ENCODE results near the gene UBE2Q2.
A peak's percentile ranks its signal among the peaks of the same experiment; 100 is the strongest.
"Not testable (repeated sequence)": the region's sequence is repeated elsewhere in the genome, so short reads cannot be mapped to it uniquely, and the experiment has no call there.

The UBE2Q2 gene

GRCh38 chr15:75902129-75902557 is 58.9 kb downstream of the UBE2Q2 start:
- Histone ChIP-seq H3F3A (ENCODE audit: insufficient read depth, low read length) (no peaks in the 10 kb centered on the region), H2AFZ (ENCODE audit: low read length) (no peak overlapping the region), H3K27me3 (ENCODE audit: insufficient read depth, low read length) (no peaks in the 10 kb centered on the region), H3K79me2 (ENCODE audit: insufficient read depth, low read length) (peaks cover 28% of the 10 kb centered on the region), H4K20me1 (ENCODE audit: insufficient read depth, low read length) (no peaks in the 10 kb centered on the region), H3K4me1 (ENCODE audit: insufficient read depth, low read length, severe bottlenecking) (peaks cover 22% of the 10 kb centered on the region), H3K27ac (ENCODE audit: low read depth, low read length, poor library complexity, severe bottlenecking) (no peak overlapping the region), H3K36me3 (ENCODE audit: insufficient read depth, low read length) (peaks cover 21% of the 10 kb centered on the region), H3K4me2 (ENCODE audit: low read length) (no peak overlapping the region), H3K9me2 (ENCODE audit: low read depth, low read length) (no peaks in the 10 kb centered on the region), H3K4me3 (ENCODE audit: low read depth, low read length, poor library complexity, severe bottlenecking) (no peak overlapping the region), H3K9ac (ENCODE audit: low read length) (no peak overlapping the region), H3K9me3 (ENCODE audit: low read length) (no peaks in the 10 kb centered on the region)
- TF ChIP-seq, protein P1, sequence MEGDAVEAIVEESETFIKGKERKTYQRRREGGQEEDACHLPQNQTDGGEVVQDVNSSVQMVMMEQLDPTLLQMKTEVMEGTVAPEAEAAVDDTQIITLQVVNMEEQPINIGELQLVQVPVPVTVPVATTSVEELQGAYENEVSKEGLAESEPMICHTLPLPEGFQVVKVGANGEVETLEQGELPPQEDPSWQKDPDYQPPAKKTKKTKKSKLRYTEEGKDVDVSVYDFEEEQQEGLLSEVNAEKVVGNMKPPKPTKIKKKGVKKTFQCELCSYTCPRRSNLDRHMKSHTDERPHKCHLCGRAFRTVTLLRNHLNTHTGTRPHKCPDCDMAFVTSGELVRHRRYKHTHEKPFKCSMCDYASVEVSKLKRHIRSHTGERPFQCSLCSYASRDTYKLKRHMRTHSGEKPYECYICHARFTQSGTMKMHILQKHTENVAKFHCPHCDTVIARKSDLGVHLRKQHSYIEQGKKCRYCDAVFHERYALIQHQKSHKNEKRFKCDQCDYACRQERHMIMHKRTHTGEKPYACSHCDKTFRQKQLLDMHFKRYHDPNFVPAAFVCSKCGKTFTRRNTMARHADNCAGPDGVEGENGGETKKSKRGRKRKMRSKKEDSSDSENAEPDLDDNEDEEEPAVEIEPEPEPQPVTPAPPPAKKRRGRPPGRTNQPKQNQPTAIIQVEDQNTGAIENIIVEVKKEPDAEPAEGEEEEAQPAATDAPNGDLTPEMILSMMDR (IDR thresholded peaks at IDR 0.05; ENCODE audit: low read length), result no peak

- Histone ChIP-seq H3K4me3 (ENCODE audit: low read depth, low read length, poor library complexity, severe bottlenecking) (peak within 1 kb of the TSS; percentile 85), H3K27ac (ENCODE audit: low read depth, low read length, poor library complexity, severe bottlenecking) (peak within 1 kb of the TSS; percentile 81), H3K79me2 (ENCODE audit: insufficient read depth, low read length) (peaks cover 38% of the 10 kb centered on the region), H3K27me3 (ENCODE audit: insufficient read depth, low read length) (no peaks in the 10 kb centered on the region), H2AFZ (ENCODE audit: low read length) (peak within 1 kb of the TSS; percentile 84), H3K9ac (ENCODE audit: low read length) (peak within 1 kb of the TSS; percentile 97), H3K9me3 (ENCODE audit: low read length) (no peaks in the 10 kb centered on the region), H3K9me2 (ENCODE audit: low read depth, low read length) (no peaks in the 10 kb centered on the region), H3K4me1 (ENCODE audit: insufficient read depth, low read length, severe bottlenecking) (peaks cover 22% of the 10 kb centered on the region), H3F3A (ENCODE audit: insufficient read depth, low read length) (no peaks in the 10 kb centered on the region), H3K4me2 (ENCODE audit: low read length) (peak within 1 kb of the TSS; percentile 89), H3K36me3 (ENCODE audit: insufficient read depth, low read length) (peaks cover 28% of the 10 kb centered on the region), H4K20me1 (ENCODE audit: insufficient read depth, low read length) (no peaks in the 10 kb centered on the region)
- TF ChIP-seq, protein P1 (IDR thresholded peaks at IDR 0.05; ENCODE audit: low read length), result no peak
- TF ChIP-seq EZH2 (IDR thresholded peaks at IDR 0.05; ENCODE audit: borderline replicate concordance, low read length), result no peak
Observed at GRCh38 chr15:75903331-75904239, 60.3 kb downstream of the UBE2Q2 start, which contains the start of gene FBXO22. Gene FBXO22 (plus strand): TSS chr15:75903878. CDS start chr15:75903964, 86 bp downstream.

- H3F3A ChIP-seq (ENCODE audit: insufficient read depth, low read length), result no peaks in the 10 kb centered on the region
- no peak overlapping the region for H3K9ac ChIP-seq (ENCODE audit: low read length)
- H3K9me3 ChIP-seq (ENCODE audit: low read length), result no peaks in the 10 kb centered on the region; the same call in 1 of the 2 replicates
- peak overlapping the region; percentile 85 for H3K4me3 ChIP-seq (ENCODE audit: low read depth, low read length, poor library complexity, severe bottlenecking)
- no peak overlapping the region for H2AFZ ChIP-seq (ENCODE audit: low read length)
- peak overlapping the region; percentile 89; the same call in 1 of the 2 replicates for H3K4me2 ChIP-seq (ENCODE audit: low read length)
- H3K27ac ChIP-seq (ENCODE audit: low read depth, low read length, poor library complexity, severe bottlenecking), result no peak overlapping the region
- peaks cover 44% of the 10 kb centered on the region for H3K36me3 ChIP-seq (ENCODE audit: insufficient read depth, low read length)
- peaks cover 48% of the 10 kb centered on the region for H3K79me2 ChIP-seq (ENCODE audit: insufficient read depth, low read length)
- H3K4me1 ChIP-seq (ENCODE audit: insufficient read depth, low read length, severe bottlenecking), result peaks cover 22% of the 10 kb centered on the region
- TF ChIP-seq, protein P1 (IDR thresholded peaks at IDR 0.05; ENCODE audit: low read length), result no peak
- no peaks in the 10 kb centered on the region for H3K27me3 ChIP-seq (ENCODE audit: insufficient read depth, low read length)
- H4K20me1 ChIP-seq (ENCODE audit: insufficient read depth, low read length), result no peaks in the 10 kb centered on the region
- H3K9me2 ChIP-seq (ENCODE audit: low read depth, low read length), result no peaks in the 10 kb centered on the region
Observed at GRCh38 chr15:75905231-75905630, 62.0 kb downstream of the UBE2Q2 start.

- H3K9me3 ChIP-seq (ENCODE audit: low read length); H3K9me2 ChIP-seq (ENCODE audit: low read depth, low read length); H3K27me3 ChIP-seq (ENCODE audit: insufficient read depth, low read length); H2AFZ ChIP-seq (ENCODE audit: low read length); H3K9ac ChIP-seq (ENCODE audit: low read length); H3K4me3 ChIP-seq (ENCODE audit: low read depth, low read length, poor library complexity, severe bottlenecking); H3F3A ChIP-seq (ENCODE audit: insufficient read depth, low read length); H3K4me2 ChIP-seq (ENCODE audit: low read length); H3K4me1 ChIP-seq (ENCODE audit: insufficient read depth, low read length, severe bottlenecking); H4K20me1 ChIP-seq (ENCODE audit: insufficient read depth, low read length); H3K27ac ChIP-seq (ENCODE audit: low read depth, low read length, poor library complexity, severe bottlenecking): not testable (repeated sequence)
- Histone ChIP-seq H3K79me2 (ENCODE audit: insufficient read depth, low read length) (peaks cover 50% of the 10 kb centered on the region), H3K36me3 (ENCODE audit: insufficient read depth, low read length) (peaks cover 88% of the 10 kb centered on the region)
Observed at GRCh38 chr15:75910355-75910754, 67.1 kb downstream of the UBE2Q2 start.
